GM12864 (cell line): ENCODE results near the gene RSF1.

Experiments
- DNase-seq: peaks from one replicate; pipeline ENCODE4 v3.0.0-alpha.2; 2011; ENCODE audit warnings: low read depth
- H3K4me3 ChIP-seq: 2 replicates; pipeline ENCODE4 v1.5.1; 2011; ENCODE audit warnings: mild to moderate bottlenecking, low read depth, low read length, control low read depth
- CTCF ChIP-seq: IDR thresholded peaks from 2 replicates; pipeline ENCODE4 v1.5.1; 2011; ENCODE audit warnings: low read depth, mild to moderate bottlenecking, moderate library complexity, low read length, control low read depth, inconsistent platforms; ENCODE audit errors: missing control alignments

RSF1 gene

GRCh38 chr11:77723024-77723423 is 97.5 kb downstream of the RSF1 start:
- DNase-seq: no peak
- TF ChIP-seq CTCF: no peak
- no peak overlapping the region for H3K4me3 ChIP-seq

- no peak for TF ChIP-seq CTCF
- DNase-seq: no peak
- no peak overlapping the region for H3K4me3 ChIP-seq
Observed at GRCh38 chr11:77710358-77710757, 110.2 kb downstream of the RSF1 start.

GRCh38 chr11:77705876-77706579 is 114.5 kb downstream of the RSF1 start:
- no peak overlapping the region for H3K4me3 ChIP-seq
- DNase-seq: no peak
- no peak for TF ChIP-seq CTCF

DNA sequence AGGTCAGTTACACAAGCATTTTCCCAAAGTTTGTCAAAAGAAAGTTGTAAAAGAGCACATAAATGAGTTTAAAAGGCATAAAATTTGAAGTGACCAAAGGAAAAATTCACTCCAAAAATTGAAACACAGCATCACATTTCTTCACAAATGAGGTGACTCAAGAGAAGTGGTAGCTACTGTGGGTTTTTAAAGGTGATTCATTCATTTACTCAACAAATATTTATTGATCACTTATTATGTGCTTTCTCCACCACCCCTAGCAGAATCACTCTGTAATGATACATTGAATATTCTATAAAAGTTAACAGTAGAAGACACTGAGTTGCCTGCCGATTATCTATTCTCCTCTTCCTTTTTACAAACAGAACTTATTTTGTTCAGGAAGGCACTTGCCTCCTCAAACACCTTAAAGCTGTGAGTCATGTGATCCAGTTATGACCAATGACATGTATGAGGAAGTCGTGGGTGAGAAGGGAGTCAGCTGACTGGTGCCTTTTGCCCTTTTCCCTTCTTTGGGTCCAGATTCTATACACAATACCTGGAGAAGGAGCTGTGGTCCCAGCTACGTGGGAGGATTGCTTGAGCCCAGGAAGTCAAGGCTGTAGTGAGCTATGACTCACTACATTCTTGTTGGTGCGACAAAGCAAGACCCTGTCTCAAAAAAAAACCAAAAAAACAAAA is 115.2 kb downstream of the RSF1 start:
- DNase-seq: no peak
- TF ChIP-seq CTCF: no peak
- H3K4me3 ChIP-seq: no peak overlapping the region

- H3K4me3 ChIP-seq: no peak overlapping the region
- DNase-seq: no peak
- no peak for TF ChIP-seq CTCF
Observed at GRCh38 chr11:77704029-77704428, 116.5 kb downstream of the RSF1 start.

- no peak overlapping the region for H3K4me3 ChIP-seq
- no peak for TF ChIP-seq CTCF
- no peak for DNase-seq
Observed at GRCh38 chr11:77699425-77699824, 121.1 kb downstream of the RSF1 start.

DNA sequence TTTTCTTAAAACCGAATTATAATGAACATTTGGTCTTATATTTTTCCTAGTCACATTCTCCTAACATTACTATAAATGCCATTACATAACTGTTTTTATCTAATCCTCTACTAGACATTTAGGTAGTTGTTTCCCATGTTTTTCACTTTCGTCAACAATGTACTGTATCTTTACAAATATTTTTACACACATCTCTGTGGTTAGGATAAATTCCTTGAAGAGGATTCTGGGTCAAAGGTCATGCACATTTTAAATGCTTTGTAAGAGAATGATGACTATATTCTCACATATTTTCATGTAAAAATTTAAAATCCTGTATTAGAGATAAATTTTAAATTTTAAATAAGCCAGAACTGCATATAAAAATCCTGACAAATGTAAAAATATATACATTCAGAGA is 121.6 kb downstream of the RSF1 start:
- no peak for DNase-seq
- no peak overlapping the region for H3K4me3 ChIP-seq
- TF ChIP-seq CTCF: no peak
